HepG2 (cell line): ENCODE results near the gene CPNE1. TPM values are rescaled to one million over a fixed set of nuclear protein-coding genes. Genes with fewer than 3 reads are reported as not detected.

Experiments
- ATAC-seq: fragments of 200-7000 bp; cut with Tn5 transposase; 3 replicates; pipeline ENCODE4 v1.9.1; 2020; ENCODE audit warnings: mild to moderate bottlenecking, moderate library complexity
- BruUV-seq: library from RNA; stranded (reverse); fragments of 400-500 nt; replicated peaks from 2 replicates; lab custom pipeline; 2021; lab: Mats Ljungman, UMichigan
- CTCF ChIA-PET: fragments of 300-600 bp; formaldehyde crosslinking; extraction: SDS; loops from one replicate; lab custom pipeline; 2021; ENCODE audit warnings: low total read pairs, inconsistent platforms, low intra/inter-chr PET ratio; lab: Yijun Ruan, JAX
- POLR2A ChIA-PET: fragments of 350-600 bp; sonication (Branson Sonifier 250); formaldehyde crosslinking; loops from one replicate; lab custom pipeline; 2020; ENCODE audit warnings: antibody characterized with exemption, inconsistent platforms; lab: Yijun Ruan, JAX
- DNase-seq: peaks from one replicate; pipeline ENCODE4 v3.0.0-alpha.2; 2015; ENCODE audit warnings: low spot score
- FAIRE-seq: peaks from 3 replicates; lab custom pipeline; 2011; peaks lifted over from hg19 to GRCh38; lab: Jason Lieb, UNC
- H2AFZ ChIP-seq: one replicate; pipeline ENCODE4 v1.6.1; 2011; ENCODE audit warnings: low read length, inconsistent platforms
- H3K27ac ChIP-seq: fragments of 300-600 bp; 3 replicates; pipeline ENCODE4 v1.8.0; 2011; ENCODE audit warnings: mixed run types, mild to moderate bottlenecking, mixed read lengths, low read length, inconsistent platforms; ENCODE audit not compliant: insufficient read depth; ENCODE audit errors: extremely low read length
- H3K27me3 ChIP-seq, 2 experiments: fragments of 200-600 bp in 1 of 2; 2 replicates in 1 of 2; 3 replicates in 1 of 2; pipeline versions ENCODE4 v1.6.0 to v1.8.0; 2011; ENCODE audit warnings: low read length in 2 of 2, mild to moderate bottlenecking in 2 of 2, moderate library complexity in 2 of 2, inconsistent platforms in 1 of 2; ENCODE audit not compliant: insufficient read depth in 2 of 2, control insufficient read depth in 1 of 2
- H3K36me3 ChIP-seq, 2 experiments: fragments of 200-600 bp in 1 of 2; replicated peaks in 1 of 2; 2 replicates in 1 of 2; 3 replicates in 1 of 2; pipeline versions ENCODE4 v1.5.1 to v1.8.0; 2011; ENCODE audit warnings: low read length in 2 of 2, inconsistent platforms in 1 of 2; ENCODE audit not compliant: insufficient read depth in 2 of 2, control insufficient read depth in 1 of 2
- H3K4me1 ChIP-seq: 2 replicates; pipeline ENCODE4 v1.5.1; 2012; ENCODE audit warnings: low read length, inconsistent platforms; ENCODE audit not compliant: insufficient read depth
- H3K4me2 ChIP-seq: 2 replicates; pipeline ENCODE4 v1.6.0; 2011; ENCODE audit warnings: low read depth, low read length, inconsistent platforms
- H3K4me3 ChIP-seq, 3 experiments: fragments of 200-600 bp in 1 of 3; sonication (generic), shearing (Covaris generic) in 1 of 3; replicated peaks in 1 of 3; 2 replicates each; pipeline ENCODE4 v1.5.1; 2011 to 2016; ENCODE audit warnings: low read length in 3 of 3, inconsistent platforms in 2 of 3, low read depth in 2 of 3, mild to moderate bottlenecking in 2 of 3, control low read depth in 1 of 3, mixed read lengths in 1 of 3; ENCODE audit not compliant: insufficient read depth in 1 of 3
- H3K79me2 ChIP-seq: one replicate; pipeline ENCODE4 v1.6.1; 2011; ENCODE audit warnings: low read length, inconsistent platforms; ENCODE audit not compliant: insufficient read depth
- H3K9ac ChIP-seq: 2 replicates; pipeline ENCODE4 v1.6.0; 2011; ENCODE audit warnings: mild to moderate bottlenecking, low read depth, low read length, inconsistent platforms; ENCODE audit not compliant: insufficient read depth
- H3K9me3 ChIP-seq: 2 replicates; pipeline ENCODE4 v1.5.1; 2012; ENCODE audit warnings: mild to moderate bottlenecking, low read length
- H4K20me1 ChIP-seq: 2 replicates; pipeline ENCODE4 v1.6.0; 2011; ENCODE audit warnings: inconsistent platforms, mild to moderate bottlenecking, low read length, moderate library complexity; ENCODE audit not compliant: insufficient read depth
- AGO2 ChIP-seq: fragments of 200-400 bp; formaldehyde crosslinking; optimal IDR thresholded peaks from 2 replicates; pipeline ENCODE3; 2017; ENCODE audit warnings: mild to moderate bottlenecking, low read depth, low read length, moderate library complexity
- CBX5 ChIP-seq: sonication (generic); formaldehyde crosslinking; IDR thresholded peaks from 2 replicates; pipeline ENCODE4 v1.4.0; 2020; ENCODE audit warnings: missing genetic modification reagents, borderline replicate concordance
- CEBPG ChIP-seq: IDR thresholded peaks from 2 replicates; pipeline ENCODE4 v1.6.1; 2016
- CREB1 ChIP-seq, 2 experiments: fragments of 450-650 bp in 1 of 2; IDR thresholded peaks; 2 replicates each; pipeline ENCODE4 v1.6.1; 2016 to 2017; ENCODE audit warnings: control low read depth in 1 of 2, mild to moderate bottlenecking in 1 of 2, missing compliant biosample characterization in 1 of 2, missing genetic modification characterization in 1 of 2
- FOXJ3 ChIP-seq: sonication (generic); formaldehyde crosslinking; IDR thresholded peaks from 2 replicates; pipeline ENCODE4 v1.4.0; 2020; ENCODE audit warnings: missing genetic modification reagents, mild to moderate bottlenecking, borderline replicate concordance
- KLF13 ChIP-seq: sonication (generic); formaldehyde crosslinking; IDR thresholded peaks from 2 replicates; pipeline ENCODE4 v1.4.0; 2020; ENCODE audit warnings: mild to moderate bottlenecking, missing genetic modification reagents
- MAFF ChIP-seq: IDR thresholded peaks from 2 replicates; pipeline ENCODE4 v1.6.1; 2011; ENCODE audit warnings: low read depth, low read length, improper control_type of control experiment
- MAFK ChIP-seq, 2 experiments: IDR thresholded peaks in 1 of 2; conservative IDR thresholded peaks in 1 of 2; 2 replicates each; pipeline ENCODE4 v1.6.1; 2011; ENCODE audit warnings: improper control_type of control experiment in 2 of 2, low read length in 2 of 2
- NCOA1 ChIP-seq: sonication (generic); formaldehyde crosslinking; IDR thresholded peaks from 2 replicates; pipeline ENCODE4 v1.9.0; 2021; ENCODE audit warnings: missing genetic modification reagents
- NFIB ChIP-seq: sonication (generic); formaldehyde crosslinking; IDR thresholded peaks from 2 replicates; pipeline ENCODE4 v1.9.0; 2021; ENCODE audit warnings: missing genetic modification reagents, mild to moderate bottlenecking, borderline replicate concordance
- NR2F2 ChIP-seq: IDR thresholded peaks from 2 replicates; pipeline ENCODE4 v1.6.1; 2012; ENCODE audit warnings: low read depth, inconsistent platforms, borderline replicate concordance
- RBM22 ChIP-seq: fragments of 200-400 bp; formaldehyde crosslinking; optimal IDR thresholded peaks from 2 replicates; pipeline ENCODE3; 2017; ENCODE audit warnings: mild to moderate bottlenecking, low read length, moderate library complexity
- SRSF4 ChIP-seq: fragments of 200-400 bp; formaldehyde crosslinking; IDR thresholded peaks from one replicate; pipeline ENCODE4 v1.6.1; 2018; ENCODE audit warnings: mild to moderate bottlenecking, low read depth, low read length, moderate library complexity; ENCODE audit not compliant: poor library complexity, severe bottlenecking
- ZBTB43 ChIP-seq: sonication (generic); formaldehyde crosslinking; conservative IDR thresholded peaks from 2 replicates; pipeline ENCODE4 v1.4.0; 2020; ENCODE audit warnings: missing genetic modification reagents
- ZFP36L1 ChIP-seq: sonication (generic); formaldehyde crosslinking; IDR thresholded peaks from 2 replicates; pipeline ENCODE4 v1.8.0; 2022; ENCODE audit warnings: mild to moderate bottlenecking, missing genetic modification reagents, moderate library complexity
- ZFYVE20 ChIP-seq: sonication (generic); formaldehyde crosslinking; IDR thresholded peaks from 2 replicates; pipeline ENCODE4 v1.8.0; 2023; ENCODE audit warnings: low read depth, mild to moderate bottlenecking, moderate library complexity, missing genetic modification reagents, borderline replicate concordance
- ZNF317 ChIP-seq: sonication (generic); formaldehyde crosslinking; IDR thresholded peaks from 2 replicates; pipeline ENCODE4 v1.5.0; 2020; ENCODE audit warnings: mild to moderate bottlenecking, missing genetic modification reagents
- ZNF563 ChIP-seq: sonication (generic); formaldehyde crosslinking; IDR thresholded peaks from 2 replicates; pipeline ENCODE4 v1.8.0; 2022; ENCODE audit warnings: mild to moderate bottlenecking, moderate library complexity, missing genetic modification reagents
- ZNF709 ChIP-seq: sonication (generic); formaldehyde crosslinking; IDR thresholded peaks from 2 replicates; pipeline ENCODE4 v1.5.0; 2020; ENCODE audit warnings: mild to moderate bottlenecking, missing genetic modification reagents
- ZNF766 ChIP-seq: sonication (generic); formaldehyde crosslinking; IDR thresholded peaks from 2 replicates; pipeline ENCODE4 v1.5.0; 2020; ENCODE audit warnings: missing genetic modification reagents, borderline replicate concordance
- in situ Hi-C: cut with HindIII; loops from 2 replicates; pipeline ENCODE4 v1.10.0; 2017; ENCODE audit warnings: low pct_unique_long_range_greater_than_20kb; ENCODE audit not compliant: extremely low pct_ligation_motif_present
- intact Hi-C: fragments of 100-400 bp; cut with micrococcal nuclease; formaldehyde crosslinking; loops from one replicate; pipeline ENCODE4 v1.10.0; 2022; ENCODE audit not compliant: unreplicated experiment
- polyA plus RNA-seq, 8 experiments: library from polyadenylated mRNA; depleted of rRNA in 3 of 8; stranded (reverse) in 7 of 8; unstranded in 1 of 8; fragments of >200 nt; fragmentation: Illumina TruSeq in 4 of 8; extraction: Trizol in 4 of 8; gene quantifications; 2 replicates each; pipeline versions ENCODE4 v1.2.1 to v1.2.3, GENCODE V29; 2011 to 2016; ENCODE audit warnings: low read depth in 4 of 8, missing spikeins in 1 of 8, mixed read lengths in 1 of 8; ENCODE audit not compliant: insufficient read depth in 1 of 8
- total RNA-seq, 5 experiments: library from RNA; depleted of rRNA; stranded (reverse); fragments of >200 nt; fragmentation: Illumina TruSeq; extraction: Trizol; gene quantifications; 2 replicates each; pipeline ENCODE4 v1.2.3, GENCODE V29; 2016; ENCODE audit warnings: low read depth in 1 of 5
- TF ChIP-seq, protein P1 (sequence below): sonication (generic); formaldehyde crosslinking; IDR thresholded peaks from 2 replicates; pipeline ENCODE4 v1.5.0; 2020; ENCODE audit warnings: missing genetic modification reagents

Gene CPNE1
- total and polyA plus RNA-seq, 2 of the 13 experiments (the other 11 are each of a cell fraction or from before 2014, with no cell fraction given) = 408 to 431 TPM

DNA sequence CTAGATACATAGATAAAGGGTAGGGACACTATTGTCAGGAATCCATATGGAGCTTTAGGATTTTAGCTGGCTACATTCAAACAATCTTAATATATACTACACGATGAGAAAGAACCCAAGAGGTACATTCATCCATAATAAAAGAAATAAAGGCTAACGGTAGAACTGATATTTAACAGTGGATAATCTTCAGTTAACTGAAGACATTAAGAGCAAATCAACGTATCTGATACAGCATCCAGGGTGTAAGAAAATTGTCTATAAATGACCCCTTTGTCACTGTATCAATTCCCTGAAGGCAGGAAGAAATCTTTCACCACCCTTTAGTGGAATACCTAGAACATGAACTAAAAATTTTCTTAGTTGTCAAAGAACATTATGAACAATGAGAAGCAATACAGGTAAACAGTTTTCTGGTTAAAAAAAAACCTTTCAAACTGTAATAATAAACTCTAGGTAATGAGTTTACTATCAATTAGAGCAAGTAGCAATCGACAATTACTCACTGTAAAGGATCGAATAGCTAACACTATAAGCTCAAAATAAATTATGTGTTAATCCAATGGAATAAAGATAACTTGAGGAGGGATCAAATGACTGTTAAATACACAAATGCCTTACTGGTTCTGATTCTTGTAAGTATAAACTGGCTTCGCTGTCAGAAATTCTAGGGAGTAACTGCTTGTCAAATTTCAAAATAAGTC is 46.3 kb upstream of the CPNE1 start (continued):
- TF ChIP-seq CBX5 (no peak), NCOA1 (CRISPR knock-in tag) (no peak), ZNF766 (CRISPR knock-in tag) (no peak), NFIB (CRISPR knock-in tag) (no peak), ZNF709 (CRISPR knock-in tag) (no peak), ZFYVE20 (CRISPR knock-in tag) (no peak), ZNF563 (CRISPR knock-in tag) (no peak), NR2F2 (no peak), CEBPG (CRISPR knock-in tag) (no peak)

- in situ Hi-C loops = no loop called here
- no peak for DNase-seq
- Histone ChIP-seq H2AFZ (no peak overlapping the region), H3K27me3 (no peaks in the 10 kb centered on the region), H3K4me3 (no peak overlapping the region), H3K9me3 (no peaks in the 10 kb centered on the region), H3K79me2 (peaks cover 66% of the 10 kb centered on the region), H3K27ac (no peak overlapping the region), H4K20me1 (peaks cover 97% of the 10 kb centered on the region), H3K36me3 (peaks cover 51 to 88% of the 10 kb centered on the region in 2 experiments), H3K9ac (no peak overlapping the region), H3K4me1 (no peaks in the 10 kb centered on the region; the same call in 1 of the 2 replicates), H3K4me2 (no peak overlapping the region)
- no peak for ATAC-seq
- intact Hi-C loops = no loop called here
- TF ChIP-seq ZNF317 (CRISPR knock-in tag) = no peak
- no peak for TF ChIP-seq CREB1 (IDR thresholded peaks at IDR 0.05)
- TF ChIP-seq CREB1 (CRISPR knock-in tag; IDR thresholded peaks at IDR 0.05) = 0 out of 2 replicates have a peak, but pooled peaks have one; percentile 19
- TF ChIP-seq AGO2 = peak; percentile 12
- 0 out of 2 replicates have a peak, but pooled peaks have one; percentile 1 for TF ChIP-seq ZBTB43
- peak; percentile 39 to 53; a peak in 2 of 4 replicates for TF ChIP-seq MAFK (conservative IDR thresholded peaks at IDR 0.05 in 1 of 2, IDR thresholded peaks at IDR 0.05 in 1 of 2; ENCODE audit: low read length in 2 of 2)
- TF ChIP-seq, protein P1, sequence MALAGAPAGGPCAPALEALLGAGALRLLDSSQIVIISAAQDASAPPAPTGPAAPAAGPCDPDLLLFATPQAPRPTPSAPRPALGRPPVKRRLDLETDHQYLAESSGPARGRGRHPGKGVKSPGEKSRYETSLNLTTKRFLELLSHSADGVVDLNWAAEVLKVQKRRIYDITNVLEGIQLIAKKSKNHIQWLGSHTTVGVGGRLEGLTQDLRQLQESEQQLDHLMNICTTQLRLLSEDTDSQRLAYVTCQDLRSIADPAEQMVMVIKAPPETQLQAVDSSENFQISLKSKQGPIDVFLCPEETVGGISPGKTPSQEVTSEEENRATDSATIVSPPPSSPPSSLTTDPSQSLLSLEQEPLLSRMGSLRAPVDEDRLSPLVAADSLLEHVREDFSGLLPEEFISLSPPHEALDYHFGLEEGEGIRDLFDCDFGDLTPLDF (CRISPR knock-in tag) = 0 out of 2 replicates have a peak, but pooled peaks have one; percentile 16
- TF ChIP-seq MAFF = 0 out of 2 replicates have a peak, but pooled peaks have one; percentile 22
- TF ChIP-seq RBM22 = peak; percentile 96
- no peak for TF ChIP-seq NR2F2
- TF ChIP-seq KLF13 (CRISPR knock-in tag) = no peak
- 0 out of 2 replicates have a peak, but pooled peaks have one; percentile 27 for TF ChIP-seq FOXJ3 (CRISPR knock-in tag)
- TF ChIP-seq SRSF4 = peak; percentile 39
- 0 out of 2 replicates have a peak, but pooled peaks have one; percentile 46 for TF ChIP-seq ZFP36L1 (CRISPR knock-in tag)
- FAIRE-seq = no peak
- CTCF ChIA-PET = no interaction called here
- no TSS peak for BruUV-seq
- POLR2A ChIA-PET = interaction anchor here (0.9 to 23.6 kb wide), 4 partner anchors 8 to 256 kb away, joined by 3 to 319 read pairs (median 30); partner anchors contain the start of genes NFS1, RBM39 and ROMO1
These were observed 45.3 kb upstream of the CPNE1 start for GRCh38 chr20:35710039-35710438.
